Mucosa of descending colon (tissue), 3 donors: ENCODE data around the gene ZNF407. TPM values are rescaled to one million over a fixed set of nuclear protein-coding genes. Genes with fewer than 3 reads are reported as not detected.

Experiments used
- ATAC-seq: fragments of 200-7000 bp; cut with Tn5 transposase; one replicate; pipeline ENCODE4 v1.9.1; 2020; ENCODE audit warnings: mild to moderate bottlenecking, moderate library complexity
- DNase-seq, 3 donors: peaks; one replicate each; pipeline ENCODE4 v3.0.0-alpha.2; 2020
- H3K36me3 ChIP-seq: fragments of 200-600 bp; one replicate; pipeline ENCODE4 v1.8.0; 2021; ENCODE audit warnings: low read depth, mild to moderate bottlenecking
- H3K4me1 ChIP-seq: fragments of 200-600 bp; one replicate; pipeline ENCODE4 v1.8.0; 2021; ENCODE audit warnings: low read depth, mild to moderate bottlenecking
- H3K4me3 ChIP-seq: fragments of 200-600 bp; one replicate; pipeline ENCODE4 v1.8.0; 2021; ENCODE audit warnings: mild to moderate bottlenecking
- H3K9me3 ChIP-seq: fragments of 200-600 bp; one replicate; pipeline ENCODE4 v1.8.0; 2021; ENCODE audit warnings: mild to moderate bottlenecking
- intact Hi-C, 2 donors: fragments of 100-400 bp; cut with DNase I in 1 of 2; cut with micrococcal nuclease in 1 of 2; formaldehyde crosslinking; loops; one replicate each; pipeline versions ENCODE4 v1.11.0 to v1.11.1; 2022; cut with DNase I, micrococcal nuclease
- total RNA-seq, 3 donors: library from RNA; stranded (reverse); fragmentation: NEBNext Ultra II Directional in 2 of 3; extraction: Animal tissue kit (Norgen Biotek cat#: 25700) in 2 of 3; gene quantifications; one replicate each; pipeline versions ENCODE4 v1.2.1 to v1.2.4, GENCODE V29; 2021 to 2023
- TF ChIP-seq, protein P1 (sequence below): fragments of 200-600 bp; IDR thresholded peaks from one replicate; pipeline ENCODE4 v1.8.0; 2022; ENCODE audit warnings: antibody characterized with exemption, mild to moderate bottlenecking
- donor health status: DM: no; HTN: no; CAD: no; lungs with moderate emphysema.
- donor health status: DM: no; HTN: no; CAD: no.
- donor health status: DM: no; HTN: yes; CAD: no.

The ZNF407 gene
- total RNA-seq, 3 donors from 2014 or later: 13.0 to 25.1 (median 18.8) TPM

GRCh38 chr18:75107931-75108276 lies 510.2 kb downstream of the ZNF407 start:
- Histone ChIP-seq H3K4me3 (no peak overlapping the region), H3K36me3 (no peaks in the 10 kb centered on the region), H3K9me3 (no peaks in the 10 kb centered on the region), H3K4me1 (no peaks in the 10 kb centered on the region)
- ATAC-seq (no peak), DNase-seq (no peak)
- intact Hi-C loops: no loop called here
- TF ChIP-seq, protein P1, sequence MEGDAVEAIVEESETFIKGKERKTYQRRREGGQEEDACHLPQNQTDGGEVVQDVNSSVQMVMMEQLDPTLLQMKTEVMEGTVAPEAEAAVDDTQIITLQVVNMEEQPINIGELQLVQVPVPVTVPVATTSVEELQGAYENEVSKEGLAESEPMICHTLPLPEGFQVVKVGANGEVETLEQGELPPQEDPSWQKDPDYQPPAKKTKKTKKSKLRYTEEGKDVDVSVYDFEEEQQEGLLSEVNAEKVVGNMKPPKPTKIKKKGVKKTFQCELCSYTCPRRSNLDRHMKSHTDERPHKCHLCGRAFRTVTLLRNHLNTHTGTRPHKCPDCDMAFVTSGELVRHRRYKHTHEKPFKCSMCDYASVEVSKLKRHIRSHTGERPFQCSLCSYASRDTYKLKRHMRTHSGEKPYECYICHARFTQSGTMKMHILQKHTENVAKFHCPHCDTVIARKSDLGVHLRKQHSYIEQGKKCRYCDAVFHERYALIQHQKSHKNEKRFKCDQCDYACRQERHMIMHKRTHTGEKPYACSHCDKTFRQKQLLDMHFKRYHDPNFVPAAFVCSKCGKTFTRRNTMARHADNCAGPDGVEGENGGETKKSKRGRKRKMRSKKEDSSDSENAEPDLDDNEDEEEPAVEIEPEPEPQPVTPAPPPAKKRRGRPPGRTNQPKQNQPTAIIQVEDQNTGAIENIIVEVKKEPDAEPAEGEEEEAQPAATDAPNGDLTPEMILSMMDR: no peak

DNA sequence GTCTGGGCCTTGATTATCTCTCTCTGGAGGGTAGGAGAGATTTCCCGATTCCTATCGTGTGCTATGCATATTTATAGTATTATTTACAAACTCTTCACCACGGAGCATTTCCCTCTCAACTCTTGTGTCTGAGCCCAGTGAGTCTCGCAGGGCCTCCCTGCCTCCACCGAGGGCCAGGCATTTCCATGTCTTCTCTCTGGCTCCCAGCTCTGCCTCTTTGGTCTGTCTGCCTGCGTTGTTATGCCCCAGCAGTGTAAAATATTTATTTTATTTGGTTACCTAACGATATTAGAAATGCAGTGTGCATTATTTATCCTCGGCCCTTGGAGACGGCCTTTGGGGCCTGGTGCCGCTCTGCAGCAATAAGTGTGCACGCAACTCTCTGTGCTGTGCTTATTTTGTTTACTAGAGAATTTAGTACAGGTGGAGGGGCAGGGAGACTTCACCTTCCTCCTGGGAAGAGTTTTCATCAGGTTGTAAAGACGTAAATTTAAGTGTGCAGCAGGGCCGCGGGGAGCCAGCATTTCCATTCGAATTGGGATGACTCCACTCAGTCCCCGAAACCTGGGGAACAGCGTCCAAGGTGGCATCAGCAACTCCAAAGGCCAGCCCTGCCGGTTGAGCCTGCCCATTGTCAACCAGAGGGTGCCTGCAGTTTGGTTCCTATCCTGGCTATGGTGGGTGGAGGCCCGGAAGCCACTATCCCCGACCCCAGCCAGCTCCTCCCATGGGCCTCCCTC lies 511.1 kb downstream of the ZNF407 start:
- Histone ChIP-seq H3K36me3 (no peaks in the 10 kb centered on the region), H3K4me1 (no peaks in the 10 kb centered on the region), H3K4me3 (no peak overlapping the region), H3K9me3 (no peaks in the 10 kb centered on the region)
- intact Hi-C loops: no loop called here
- ATAC-seq (no peak), DNase-seq (no peak)
- TF ChIP-seq, protein P1: no peak

GRCh38 chr18:75109319-75109691 lies 511.6 kb downstream of the ZNF407 start:
- no peaks in the 10 kb centered on the region for H3K9me3 ChIP-seq
- DNase-seq: no peak
- no peak for ATAC-seq
- TF ChIP-seq, protein P1: no peak
- H3K4me3 ChIP-seq: no peak overlapping the region
- no peaks in the 10 kb centered on the region for H3K36me3 ChIP-seq
- no peaks in the 10 kb centered on the region for H3K4me1 ChIP-seq
- intact Hi-C loops: no loop called here

- Histone ChIP-seq H3K4me3 (no peak overlapping the region), H3K36me3 (no peaks in the 10 kb centered on the region), H3K9me3 (no peaks in the 10 kb centered on the region), H3K4me1 (no peaks in the 10 kb centered on the region)
- TF ChIP-seq, protein P1: no peak
- no peak for DNase-seq
- no peak for ATAC-seq
- intact Hi-C loops: no loop called here
Observed at GRCh38 chr18:75109819-75110218, 512.1 kb downstream of the ZNF407 start.

GRCh38 chr18:75110311-75110710 lies 512.6 kb downstream of the ZNF407 start:
- H3K36me3 ChIP-seq: no peaks in the 10 kb centered on the region
- H3K4me3 ChIP-seq: no peak overlapping the region
- ATAC-seq (no peak), DNase-seq (no peak)
- intact Hi-C loops: no loop called here
- no peaks in the 10 kb centered on the region for H3K9me3 ChIP-seq
- TF ChIP-seq, protein P1: no peak
- H3K4me1 ChIP-seq: no peaks in the 10 kb centered on the region
